Stimulated activated CD8-positive, alpha-beta memory T cell treated with anti-CD3 and anti-CD28 coated beads, Interleukin-2, amount 100 ng/mL, for 48 hours (primary cell): ENCODE data around the gene SERPINB6.
"Not testable (repeated sequence)": the region's sequence is repeated elsewhere in the genome, so short reads cannot be mapped to it uniquely, and the experiment has no call there.

ENCODE experiments used
- DNase-seq, 2 donors: peaks; one replicate each; pipeline ENCODE4 v3.0.0-alpha.2; 2020; ENCODE audit warnings: low read depth in 2 of 2

SERPINB6 gene

DNA sequence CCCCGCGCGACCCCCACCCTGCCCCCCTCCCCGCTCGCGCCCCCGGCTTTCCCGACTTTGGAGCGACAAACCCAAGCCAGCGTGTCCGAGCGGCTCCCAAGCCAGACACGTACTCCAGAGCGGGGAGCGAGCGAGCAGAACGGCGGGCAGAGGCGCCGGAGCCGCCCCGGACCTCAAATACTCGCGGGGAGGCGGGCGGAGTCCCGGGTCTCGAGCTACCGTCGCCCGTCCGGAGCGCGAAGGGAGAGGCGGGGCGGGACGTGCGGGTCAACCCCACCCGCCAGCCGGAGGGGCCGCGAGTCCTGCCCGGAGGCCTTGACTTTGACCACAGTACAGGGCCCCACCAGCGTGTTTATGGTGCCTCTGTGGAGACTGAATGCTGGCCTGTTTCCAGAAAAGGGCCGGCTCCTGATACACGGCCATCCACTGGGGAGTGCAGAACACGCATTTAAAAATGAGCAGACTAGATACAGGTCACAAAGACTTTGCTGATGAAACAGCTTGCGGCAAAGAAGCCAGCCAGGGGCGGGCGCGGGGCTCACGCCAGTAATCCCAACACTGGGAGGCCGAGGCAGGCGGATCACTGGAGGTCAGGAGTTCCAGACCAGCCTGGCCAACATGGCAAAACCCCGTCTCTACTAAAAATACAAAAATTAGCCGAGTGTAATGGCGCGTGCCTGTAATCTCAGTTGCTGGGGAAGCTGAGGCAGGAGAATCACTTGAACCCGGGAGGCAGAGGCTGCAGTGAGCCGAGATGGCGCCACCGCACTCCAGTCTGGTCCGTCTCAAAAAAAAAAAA is at the start of gene SERPINB6:
Gene SERPINB6, minus strand, starts transcription at position 148 of the 799 bp plus-strand sequence. CDS start 12,235 bp downstream, outside the sequence.
- peak in 1 of 2 donors; percentile 19 for DNase-seq

DNA sequence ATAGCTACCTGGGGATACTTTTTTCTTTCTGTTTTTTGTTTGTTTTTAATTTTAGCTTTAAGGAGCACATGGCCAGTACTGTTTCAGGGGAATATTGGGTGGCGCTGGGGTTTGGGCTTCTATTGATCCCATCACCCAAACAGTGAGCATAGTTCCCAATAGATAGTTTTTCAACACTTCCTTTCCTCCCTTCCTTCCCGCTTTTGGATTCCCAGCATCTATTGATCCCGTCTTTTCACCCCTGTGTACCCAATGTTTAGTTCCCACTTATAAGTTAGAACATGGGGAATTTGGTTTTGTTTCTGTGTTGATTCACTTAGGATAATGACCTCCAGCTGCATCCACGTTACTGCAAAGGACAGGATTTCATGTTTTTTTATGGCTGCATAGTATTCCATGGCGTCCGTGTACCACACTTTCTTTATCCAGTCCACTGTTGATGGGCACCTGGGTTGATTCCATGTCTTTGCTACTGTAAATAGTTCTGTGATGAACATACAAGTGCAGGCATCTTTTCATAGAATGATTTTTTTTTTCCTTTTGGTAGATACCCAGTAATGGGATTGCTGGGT is 48.5 kb upstream of the SERPINB6 start:
- no peak for DNase-seq

GRCh38 chr6:3019065-3019464 is 47.7 kb upstream of the SERPINB6 start:
- DNase-seq: no peak

GRCh38 chr6:3017304-3017703 is 45.9 kb upstream of the SERPINB6 start:
- DNase-seq: no peak

- DNase-seq: no peak
Observed at GRCh38 chr6:3016473-3017280, 45.3 kb upstream of the SERPINB6 start.

- no peak for DNase-seq
Observed at GRCh38 chr6:3015144-3015543, 43.8 kb upstream of the SERPINB6 start.

DNA sequence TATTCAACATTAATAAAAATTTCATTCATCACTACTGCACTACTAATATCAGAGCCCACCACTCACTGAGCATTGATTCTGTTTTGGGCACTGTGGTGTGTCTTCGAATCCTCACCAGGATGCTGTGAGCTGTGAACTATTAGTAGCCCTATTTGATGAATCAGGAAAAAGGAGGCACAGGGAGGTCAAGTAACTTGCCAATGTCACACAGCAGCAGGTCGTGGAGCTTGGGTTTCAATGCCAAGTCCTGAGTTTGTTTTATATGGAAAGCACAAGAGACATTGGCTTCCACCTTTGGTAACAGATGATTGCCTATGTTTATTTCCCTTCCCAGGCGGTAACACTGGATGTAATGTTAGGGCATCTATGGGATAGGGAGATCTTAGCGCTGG is 43.3 kb upstream of the SERPINB6 start:
- no peak for DNase-seq

- no peak for DNase-seq
Observed at GRCh38 chr6:3013901-3014674, 42.7 kb upstream of the SERPINB6 start.

GRCh38 chr6:3013486-3013885 is 42.1 kb upstream of the SERPINB6 start:
- no peak for DNase-seq

DNA sequence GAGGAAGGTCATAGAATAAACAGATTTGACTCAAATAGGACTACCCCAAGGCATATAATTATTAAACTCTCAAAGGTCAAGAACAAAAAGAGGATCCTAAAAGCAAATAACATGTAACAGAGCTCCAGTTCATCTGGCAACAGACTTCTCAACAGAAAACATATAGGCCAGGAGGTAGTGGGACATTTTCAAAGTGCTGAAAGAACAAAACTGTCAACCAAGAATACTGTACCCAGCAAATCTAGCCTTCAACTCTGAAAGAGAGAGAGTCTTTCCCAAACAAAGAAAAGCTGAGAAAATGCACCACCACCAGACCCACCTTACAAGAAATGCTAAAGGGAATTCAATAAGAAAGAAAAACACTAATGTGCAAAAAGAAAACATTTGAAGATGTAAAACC is 40.2 kb upstream of the SERPINB6 start:
- no peak for DNase-seq

DNA sequence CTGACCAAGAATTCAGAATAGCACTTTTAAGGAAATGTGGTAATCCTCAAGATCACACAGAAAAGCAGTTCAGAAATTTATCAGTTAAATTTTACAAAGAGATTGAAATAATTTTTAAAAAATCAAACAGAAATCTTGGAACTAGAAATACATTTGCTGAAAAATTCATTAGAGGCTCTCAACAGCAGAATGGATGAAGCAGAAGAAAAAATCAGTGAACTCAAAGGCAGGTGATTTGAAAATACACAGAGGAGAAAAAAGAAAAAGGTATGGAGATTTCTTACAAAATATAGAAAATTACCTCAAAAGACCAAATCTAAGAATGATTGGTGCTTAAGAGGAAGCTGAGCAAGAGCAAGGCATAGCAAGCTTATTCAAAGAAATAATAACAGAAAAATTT is 39.8 kb upstream of the SERPINB6 start:
- DNase-seq: no peak

DNA sequence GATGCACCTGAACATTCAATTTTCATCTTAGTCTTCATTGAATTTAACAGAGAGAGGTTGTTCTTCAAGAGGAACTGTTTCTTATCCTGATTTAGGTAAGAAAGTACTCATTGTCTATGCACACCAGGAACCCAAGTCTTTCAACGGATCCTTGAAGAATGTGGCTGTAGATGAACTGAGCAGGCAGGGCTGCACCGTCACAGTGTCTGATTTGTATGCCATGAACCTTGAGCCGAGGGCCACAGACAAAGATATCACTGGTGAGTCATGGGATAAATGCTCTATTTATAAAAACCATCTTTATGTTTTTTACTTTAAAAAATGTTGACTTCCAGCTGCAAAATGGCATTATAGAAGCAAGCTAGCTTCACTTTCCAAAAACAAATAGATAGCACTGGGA is 38.6 kb upstream of the SERPINB6 start:
- DNase-seq: no peak

- not testable (repeated sequence) for DNase-seq
Observed at GRCh38 chr6:3008712-3009265, 37.4 kb upstream of the SERPINB6 start.

- DNase-seq: no peak
Observed at GRCh38 chr6:3007571-3007970, 36.2 kb upstream of the SERPINB6 start.

GRCh38 chr6:3006476-3006875 is 35.1 kb upstream of the SERPINB6 start:
- DNase-seq: no peak

DNA sequence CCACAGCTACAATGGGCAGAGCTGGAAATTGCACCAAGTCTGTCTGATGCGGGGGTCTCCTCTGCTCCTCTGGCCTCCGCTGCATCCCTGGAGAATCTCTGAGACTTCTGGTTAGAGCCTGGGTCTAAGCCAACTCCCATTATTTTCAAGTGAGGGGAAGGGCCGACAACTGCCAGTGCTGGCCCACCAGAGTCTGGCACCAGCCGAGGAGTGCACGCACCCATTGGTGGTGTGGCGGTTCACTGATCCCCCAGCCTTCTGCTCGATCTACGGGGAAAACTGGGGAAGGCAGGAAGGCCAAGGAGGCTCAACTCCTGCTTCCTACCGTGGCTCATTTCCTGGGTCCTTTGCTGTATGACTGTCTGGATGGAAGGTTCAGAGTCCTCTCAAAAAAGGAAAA is 34.5 kb upstream of the SERPINB6 start:
- DNase-seq: no peak

DNA sequence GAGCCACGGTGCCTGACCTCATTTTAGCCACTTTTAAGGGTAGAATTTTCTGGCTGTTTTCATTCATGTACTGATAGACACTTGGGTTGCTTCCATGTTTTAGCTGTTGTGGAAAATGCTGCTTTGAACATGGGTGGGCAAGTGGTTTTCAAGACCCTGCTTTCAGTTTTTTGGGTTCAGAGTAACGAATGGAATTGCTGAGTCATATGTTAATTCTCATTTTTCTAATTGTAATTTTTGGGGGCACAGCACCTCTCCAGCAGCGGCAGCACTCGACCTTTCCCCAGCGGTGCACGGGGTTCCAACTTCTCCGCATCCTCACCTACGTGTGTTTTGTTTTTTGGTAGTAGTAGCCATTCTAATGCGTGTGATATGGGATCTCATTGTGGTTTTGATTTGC is 33.7 kb upstream of the SERPINB6 start:
- no peak for DNase-seq

DNA sequence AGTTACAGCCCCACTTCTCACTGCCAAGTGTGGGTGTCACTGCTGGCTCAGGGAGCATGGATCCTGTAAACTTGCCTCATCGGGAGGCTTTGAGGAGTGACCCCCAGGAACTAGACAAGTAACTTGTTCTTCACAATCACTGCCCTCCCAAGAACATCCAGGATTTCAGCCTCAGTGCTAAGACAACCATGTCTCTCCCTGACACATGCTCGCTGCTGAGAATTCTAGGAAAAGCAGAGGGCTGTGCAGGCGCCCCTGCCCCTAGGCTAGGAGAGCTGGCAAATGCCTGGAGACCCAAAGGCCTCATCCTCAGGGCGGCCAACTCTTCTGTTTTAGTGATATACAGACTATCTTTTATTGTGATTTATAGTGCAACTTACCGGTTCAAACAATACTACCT is 31.9 kb upstream of the SERPINB6 start:
- not testable (repeated sequence) for DNase-seq

- no peak for DNase-seq
Observed at GRCh38 chr6:3001773-3002293, 30.5 kb upstream of the SERPINB6 start.

- DNase-seq: no peak
Observed at GRCh38 chr6:3001146-3001772, 29.9 kb upstream of the SERPINB6 start.
